Stimulated activated naive B cell treated with anti-CD40 and anti-IgM and Interleukin-4, amounts not matched to agents 10 μg/mL and 1 μg/mL and 100 μg/mL, for 72 hours (primary cell): ENCODE measurements around the gene RPS14.
"Not testable (repeated sequence)": the region's sequence is repeated elsewhere in the genome, so short reads cannot be mapped to it uniquely, and the experiment has no call there.

ENCODE experiments used
- ATAC-seq, 2 donors: fragments of 150-1000 bp; cut with Tn5 transposase; replicated peaks; 2 replicates each; pipeline ENCODE4 v1.10.0; 2021; ENCODE audit warnings: moderate library complexity in 1 of 2
- DNase-seq: peaks from one replicate; pipeline ENCODE4 v3.0.0; 2021
- H3K27ac Mint-ChIP-seq: one replicate; pipeline ENCODE4 v1.8.0; 2022; ENCODE audit warnings: mild to moderate bottlenecking, mixed read lengths
- H3K27me3 Mint-ChIP-seq, 2 donors: one replicate each; pipeline ENCODE4 v1.8.0; 2022; ENCODE audit warnings: mixed read lengths in 2 of 2
- H3K36me3 Mint-ChIP-seq, 2 donors: one replicate each; pipeline ENCODE4 v1.8.0; 2022; ENCODE audit warnings: mixed read lengths in 2 of 2, mild to moderate bottlenecking in 1 of 2
- H3K4me1 Mint-ChIP-seq, 2 donors: one replicate each; pipeline ENCODE4 v1.8.0; 2022; ENCODE audit warnings: mixed read lengths in 2 of 2, mild to moderate bottlenecking in 1 of 2
- H3K4me3 Mint-ChIP-seq, 2 donors: one replicate each; pipeline ENCODE4 v1.8.0; 2022; ENCODE audit warnings: mild to moderate bottlenecking in 2 of 2, mixed read lengths in 2 of 2, moderate library complexity in 1 of 2
- H3K9me3 Mint-ChIP-seq, 2 donors: one replicate each; pipeline ENCODE4 v1.8.0; 2022; ENCODE audit warnings: mixed read lengths in 2 of 2, mild to moderate bottlenecking in 1 of 2

RPS14 gene

GRCh38 chr5:150461231-150461630 is 11.7 kb upstream of the RPS14 start:
- Mint-ChIP-seq H3K4me1 (peaks cover 24 to 44% of the 10 kb centered on the region in 2 donors), H3K27ac (peak overlapping the region; percentile 65), H3K27me3 (no peaks in the 10 kb centered on the region), H3K4me3 (no peak overlapping the region), H3K36me3 (no peaks in the 10 kb centered on the region), H3K9me3 (no peaks in the 10 kb centered on the region)
- ATAC-seq (peak; percentile 80 to 81), DNase-seq (peak; percentile 54)

- Mint-ChIP-seq H3K4me1 (peaks cover 24 to 44% of the 10 kb centered on the region in 2 donors), H3K4me3 (no peak overlapping the region), H3K36me3 (no peaks in the 10 kb centered on the region), H3K9me3 (no peaks in the 10 kb centered on the region), H3K27me3 (no peaks in the 10 kb centered on the region), H3K27ac (peak overlapping the region; percentile 86)
- no peak for DNase-seq
- no peak for ATAC-seq
Observed at GRCh38 chr5:150460781-150461180, 11.2 kb upstream of the RPS14 start.

- DNase-seq = peak; percentile 78
- H3K4me1 Mint-ChIP-seq = peaks cover 24 to 44% of the 10 kb centered on the region in 2 donors
- H3K27me3 Mint-ChIP-seq = no peaks in the 10 kb centered on the region
- no peaks in the 10 kb centered on the region for H3K36me3 Mint-ChIP-seq
- H3K9me3 Mint-ChIP-seq = no peaks in the 10 kb centered on the region
- peak overlapping the region; percentile 62 to 78 for H3K4me3 Mint-ChIP-seq
- no peak overlapping the region for H3K27ac Mint-ChIP-seq
- ATAC-seq = peak; percentile 89 to 91
Observed at GRCh38 chr5:150458802-150459557, 9.4 kb upstream of the RPS14 start.

- Mint-ChIP-seq H3K9me3 (no peaks in the 10 kb centered on the region), H3K4me3 (peak overlapping the region; percentile 61 to 67), H3K27ac (no peak overlapping the region), H3K4me1 (peaks cover 24 to 44% of the 10 kb centered on the region in 2 donors), H3K36me3 (no peaks in the 10 kb centered on the region), H3K27me3 (no peaks in the 10 kb centered on the region)
- no peak for ATAC-seq
- no peak for DNase-seq
Observed at GRCh38 chr5:150457562-150458240, 8.2 kb upstream of the RPS14 start.

- no peak for ATAC-seq
- Mint-ChIP-seq H3K4me1 (peaks cover 24 to 44% of the 10 kb centered on the region in 2 donors), H3K36me3 (no peaks in the 10 kb centered on the region), H3K27ac (peak overlapping the region; percentile 75), H3K4me3 (no peak overlapping the region), H3K27me3 (no peaks in the 10 kb centered on the region), H3K9me3 (no peaks in the 10 kb centered on the region)
- no peak for DNase-seq
Observed at GRCh38 chr5:150457121-150457520, 7.6 kb upstream of the RPS14 start.

GRCh38 chr5:150454492-150455229 is 5.1 kb upstream of the RPS14 start:
- Mint-ChIP-seq H3K27me3 (no peaks in the 10 kb centered on the region), H3K4me3 (no peak overlapping the region)
- no peak for ATAC-seq

GRCh38 chr5:150454027-150454426 is 4.5 kb upstream of the RPS14 start:
- not testable (repeated sequence) for H3K36me3 Mint-ChIP-seq, DNase-seq, ATAC-seq, H3K9me3 Mint-ChIP-seq, H3K27ac Mint-ChIP-seq, H3K4me3 Mint-ChIP-seq, H3K27me3 Mint-ChIP-seq
- peaks cover 9 to 17% of the 10 kb centered on the region in 2 donors for H3K4me1 Mint-ChIP-seq

More at GRCh38 chr5:150454492-150455229, 5.1 kb upstream of the RPS14 start:
- H3K9me3 Mint-ChIP-seq = no peaks in the 10 kb centered on the region
- no peak overlapping the region for H3K27ac Mint-ChIP-seq
- H3K36me3 Mint-ChIP-seq = peaks cover 0 to 1% of the 10 kb centered on the region in 2 donors
- H3K4me1 Mint-ChIP-seq = peaks cover 11 to 23% of the 10 kb centered on the region in 2 donors
- DNase-seq = no peak

- H3K4me1 Mint-ChIP-seq = peaks cover 14 to 23% of the 10 kb centered on the region in 2 donors
- H3K27ac Mint-ChIP-seq = peak overlapping the region; percentile 52
- H3K36me3 Mint-ChIP-seq = peaks cover 17 to 19% of the 10 kb centered on the region in 2 donors
- DNase-seq = no peak
- ATAC-seq = no peak
- H3K4me3 Mint-ChIP-seq = no peak overlapping the region
- H3K27me3 Mint-ChIP-seq = no peaks in the 10 kb centered on the region
- H3K9me3 Mint-ChIP-seq = no peaks in the 10 kb centered on the region
Observed at GRCh38 chr5:150452914-150453313, 3.4 kb upstream of the RPS14 start.

- no peak overlapping the region for H3K27ac Mint-ChIP-seq
- no peak for DNase-seq
- H3K4me1 Mint-ChIP-seq = peaks cover 16 to 24% of the 10 kb centered on the region in 2 donors
- no peak overlapping the region for H3K4me3 Mint-ChIP-seq
- no peaks in the 10 kb centered on the region for H3K9me3 Mint-ChIP-seq
- no peaks in the 10 kb centered on the region for H3K27me3 Mint-ChIP-seq
- no peak for ATAC-seq
- H3K36me3 Mint-ChIP-seq = peaks cover 29 to 32% of the 10 kb centered on the region in 2 donors
Observed at GRCh38 chr5:150451594-150451993, 2.1 kb upstream of the RPS14 start.

- peaks cover 25 to 38% of the 10 kb centered on the region in 2 donors for H3K4me1 Mint-ChIP-seq
- DNase-seq (no peak), ATAC-seq (peak; percentile 44 to 45)
- H3K9me3 Mint-ChIP-seq = no peaks in the 10 kb centered on the region
- H3K36me3 Mint-ChIP-seq = peaks cover 45 to 52% of the 10 kb centered on the region in 2 donors
- peak overlapping the region; percentile 94 to 97 for H3K4me3 Mint-ChIP-seq
- H3K27me3 Mint-ChIP-seq = no peaks in the 10 kb centered on the region
- peak overlapping the region; percentile 99 for H3K27ac Mint-ChIP-seq
Observed at GRCh38 chr5:150448952-150449516, 505 bp downstream of the RPS14 start.

- H3K27ac Mint-ChIP-seq = peak overlapping the region; percentile 99
- H3K36me3 Mint-ChIP-seq = peaks cover 52 to 59% of the 10 kb centered on the region in 2 donors
- no peak for DNase-seq
- H3K4me3 Mint-ChIP-seq = peak overlapping the region; percentile 94 to 97
- H3K9me3 Mint-ChIP-seq = no peaks in the 10 kb centered on the region
- no peak for ATAC-seq
- H3K27me3 Mint-ChIP-seq = no peaks in the 10 kb centered on the region
- H3K4me1 Mint-ChIP-seq = peaks cover 30 to 45% of the 10 kb centered on the region in 2 donors
Observed at GRCh38 chr5:150448334-150448733, 1.2 kb downstream of the RPS14 start.

- Mint-ChIP-seq H3K4me1 (peaks cover 32 to 48% of the 10 kb centered on the region in 2 donors), H3K36me3 (peaks cover 55 to 64% of the 10 kb centered on the region in 2 donors), H3K27me3 (no peaks in the 10 kb centered on the region), H3K27ac (peak overlapping the region; percentile 99), H3K4me3 (peak overlapping the region; percentile 94 to 97), H3K9me3 (no peaks in the 10 kb centered on the region)
- ATAC-seq = no peak
- DNase-seq = no peak
Observed at GRCh38 chr5:150447188-150447587, 2.4 kb downstream of the RPS14 start.

GRCh38 chr5:150446583-150446982 is 3.0 kb downstream of the RPS14 start:
- ATAC-seq = no peak
- Mint-ChIP-seq H3K36me3 (peaks cover 55 to 69% of the 10 kb centered on the region in 2 donors), H3K27me3 (no peaks in the 10 kb centered on the region), H3K27ac (peak overlapping the region; percentile 69), H3K4me3 (peak overlapping the region; percentile 28 to 48), H3K9me3 (no peaks in the 10 kb centered on the region), H3K4me1 (peaks cover 32 to 48% of the 10 kb centered on the region in 2 donors)
- no peak for DNase-seq

- ATAC-seq (no peak), DNase-seq (no peak)
- Mint-ChIP-seq H3K4me1 (peaks cover 32 to 48% of the 10 kb centered on the region in 2 donors), H3K27ac (peak overlapping the region; percentile 69), H3K27me3 (no peaks in the 10 kb centered on the region), H3K36me3 (peaks cover 58 to 73% of the 10 kb centered on the region in 2 donors), H3K4me3 (peak overlapping the region; percentile 25 to 48), H3K9me3 (no peaks in the 10 kb centered on the region)
Observed at GRCh38 chr5:150446088-150446487, 3.5 kb downstream of the RPS14 start.
